ENCODE measurements around the gene TSHZ2. TPM values are rescaled to one million over a fixed set of nuclear protein-coding genes. Genes with fewer than 3 reads are reported as not detected.

The TSHZ2 gene
- total RNA-seq, 1 donor from 2014 or later, result 22.9 TPM

- Mint-ChIP-seq H3K27me3 (peaks cover 2% of the 10 kb centered on the region), H3K36me3 (ENCODE audit: insufficient read depth) (peaks cover 3% of the 10 kb centered on the region), H3K4me1 (ENCODE audit: low read depth) (peaks cover 5% of the 10 kb centered on the region), H3K27ac (no peak overlapping the region), H3K4me3 (ENCODE audit: low read depth) (no peak overlapping the region), H3K9me3 (ENCODE audit: low read depth) (no peaks in the 10 kb centered on the region)
- TF ChIP-seq CTCF (IDR thresholded peaks at IDR 0.05; ENCODE audit: unreplicated experiment), result no peak
- no peak for DNase-seq (ENCODE audit: low spot score, unreplicated experiment)
Measured at GRCh38 chr20:53205046-53205445, 232.9 kb downstream of the TSHZ2 start.

GRCh38 chr20:53208110-53208832, 236.1 kb downstream of the TSHZ2 start:
- Mint-ChIP-seq H3K36me3 (ENCODE audit: insufficient read depth) (peaks cover 3% of the 10 kb centered on the region), H3K27me3 (peaks cover 2% of the 10 kb centered on the region), H3K9me3 (ENCODE audit: low read depth) (no peaks in the 10 kb centered on the region), H3K4me3 (ENCODE audit: low read depth) (no peak overlapping the region), H3K27ac (no peak overlapping the region), H3K4me1 (ENCODE audit: low read depth) (peaks cover 6% of the 10 kb centered on the region)
- peak; percentile 24 for TF ChIP-seq CTCF (IDR thresholded peaks at IDR 0.05; ENCODE audit: unreplicated experiment)
- no peak for DNase-seq (ENCODE audit: low spot score, unreplicated experiment)

- peaks cover 2% of the 10 kb centered on the region for H3K27me3 Mint-ChIP-seq
Measured at GRCh38 chr20:53210041-53210440, 237.9 kb downstream of the TSHZ2 start.

GRCh38 chr20:53210931-53211330, 238.8 kb downstream of the TSHZ2 start:
- Mint-ChIP-seq H3K36me3 (ENCODE audit: insufficient read depth) (peaks cover 3% of the 10 kb centered on the region), H3K4me1 (ENCODE audit: low read depth) (peaks cover 8% of the 10 kb centered on the region), H3K27me3 (peaks cover 2% of the 10 kb centered on the region), H3K4me3 (ENCODE audit: low read depth) (no peak overlapping the region), H3K9me3 (ENCODE audit: low read depth) (no peaks in the 10 kb centered on the region), H3K27ac (no peak overlapping the region)
- no peak for TF ChIP-seq CTCF (IDR thresholded peaks at IDR 0.05; ENCODE audit: unreplicated experiment)
- no peak for DNase-seq (ENCODE audit: low spot score, unreplicated experiment)

More at GRCh38 chr20:53210041-53210440, 237.9 kb downstream of the TSHZ2 start:
- TF ChIP-seq CTCF (IDR thresholded peaks at IDR 0.05; ENCODE audit: unreplicated experiment), result no peak
- Mint-ChIP-seq H3K4me3 (ENCODE audit: low read depth) (no peak overlapping the region), H3K4me1 (ENCODE audit: low read depth) (peaks cover 8% of the 10 kb centered on the region), H3K27ac (no peak overlapping the region), H3K9me3 (ENCODE audit: low read depth) (no peaks in the 10 kb centered on the region), H3K36me3 (ENCODE audit: insufficient read depth) (peaks cover 3% of the 10 kb centered on the region)
- DNase-seq (ENCODE audit: low spot score, unreplicated experiment), result no peak

GRCh38 chr20:53212018-53212417, 239.9 kb downstream of the TSHZ2 start:
- Mint-ChIP-seq H3K4me3 (ENCODE audit: low read depth) (no peak overlapping the region), H3K4me1 (ENCODE audit: low read depth) (peaks cover 13% of the 10 kb centered on the region), H3K27ac (no peak overlapping the region), H3K36me3 (ENCODE audit: insufficient read depth) (peaks cover 3% of the 10 kb centered on the region), H3K27me3 (peaks cover 2% of the 10 kb centered on the region), H3K9me3 (ENCODE audit: low read depth) (no peaks in the 10 kb centered on the region)
- DNase-seq (ENCODE audit: low spot score, unreplicated experiment), result no peak
- TF ChIP-seq CTCF (IDR thresholded peaks at IDR 0.05; ENCODE audit: unreplicated experiment), result no peak

Measured in progenitor cell of endocrine pancreas (in vitro differentiated cells).